Trophoblast cell (in vitro differentiated cells and primary cell): ENCODE results near the gene MZT2B.
"Not testable (repeated sequence)": the region's sequence is repeated elsewhere in the genome, so short reads cannot be mapped to it uniquely, and the experiment has no call there.

Source experiments
- DNase-seq, 2 donors: peaks; one replicate each; pipeline ENCODE4 v3.0.0-alpha.2; 2016
- H2AFZ ChIP-seq: 2 replicates; pipeline ENCODE4 v1.6.1; 2013; ENCODE audit warnings: low read length, moderate library complexity, mild to moderate bottlenecking; ENCODE audit not compliant: insufficient read depth, poor library complexity
- H2AK5ac ChIP-seq: 2 replicates; pipeline ENCODE4 v1.6.1; 2013; ENCODE audit warnings: mild to moderate bottlenecking, low read length
- H2BK120ac ChIP-seq: 2 replicates; pipeline ENCODE4 v1.6.1; 2013; ENCODE audit warnings: low read length, mild to moderate bottlenecking, moderate library complexity; ENCODE audit not compliant: insufficient read depth, poor library complexity
- H2BK12ac ChIP-seq: 2 replicates; pipeline ENCODE4 v1.6.1; 2013; ENCODE audit warnings: mild to moderate bottlenecking, low read length, moderate library complexity
- H2BK5ac ChIP-seq: 2 replicates; pipeline ENCODE4 v1.6.1; 2013; ENCODE audit warnings: low read length, low read depth, moderate library complexity, mild to moderate bottlenecking; ENCODE audit not compliant: poor library complexity
- H3K14ac ChIP-seq: 2 replicates; pipeline ENCODE4 v1.6.1; 2013; ENCODE audit warnings: mild to moderate bottlenecking, low read length
- H3K18ac ChIP-seq: 2 replicates; pipeline ENCODE4 v1.6.1; 2013; ENCODE audit warnings: mild to moderate bottlenecking, low read length
- H3K23ac ChIP-seq: 2 replicates; pipeline ENCODE4 v1.6.1; 2013; ENCODE audit warnings: low read length
- H3K27ac ChIP-seq: 2 replicates; pipeline ENCODE4 v1.5.1; 2013; ENCODE audit warnings: low read depth, mild to moderate bottlenecking, inconsistent platforms, low read length, moderate library complexity
- H3K27me3 ChIP-seq: 2 replicates; pipeline ENCODE4 v1.6.1; 2013; ENCODE audit warnings: inconsistent platforms, mild to moderate bottlenecking, low read length, moderate library complexity; ENCODE audit not compliant: insufficient read depth
- H3K36me3 ChIP-seq, 2 experiments: 1 replicate in 1 of 2; 2 replicates in 1 of 2; pipeline ENCODE4 v1.6.1; 2013; ENCODE audit warnings: low read length in 2 of 2, mild to moderate bottlenecking in 2 of 2, moderate library complexity in 1 of 2; ENCODE audit not compliant: insufficient read depth in 2 of 2, control insufficient read depth in 1 of 2
- H3K4ac ChIP-seq: 2 replicates; pipeline ENCODE4 v1.6.1; 2013; ENCODE audit warnings: low read depth, mild to moderate bottlenecking, low read length, moderate library complexity
- H3K4me1 ChIP-seq, 2 experiments: 1 replicate in 1 of 2; 2 replicates in 1 of 2; pipeline ENCODE4 v1.6.1; 2013; ENCODE audit warnings: low read length in 2 of 2, mild to moderate bottlenecking in 2 of 2, moderate library complexity in 1 of 2; ENCODE audit not compliant: insufficient read depth in 2 of 2, control insufficient read depth in 1 of 2
- H3K4me2 ChIP-seq: 2 replicates; pipeline ENCODE4 v1.6.1; 2013; ENCODE audit warnings: inconsistent platforms, mild to moderate bottlenecking, low read length, moderate library complexity
- H3K4me3 ChIP-seq: 2 replicates; pipeline ENCODE4 v1.5.1; 2013; ENCODE audit warnings: mild to moderate bottlenecking, low read depth, low read length, inconsistent platforms
- H3K79me1 ChIP-seq: one replicate; pipeline ENCODE4 v1.6.1; 2013; ENCODE audit warnings: low read length
- H3K79me2 ChIP-seq: 2 replicates; pipeline ENCODE4 v1.6.1; 2013; ENCODE audit warnings: low read length, mild to moderate bottlenecking; ENCODE audit not compliant: control insufficient read depth, insufficient read depth, poor library complexity
- H3K9ac ChIP-seq: 2 replicates; pipeline ENCODE4 v1.6.1; 2013; ENCODE audit warnings: mild to moderate bottlenecking, low read length
- H3K9me3 ChIP-seq: 2 replicates; pipeline ENCODE4 v1.6.1; 2013; ENCODE audit warnings: low read depth, mild to moderate bottlenecking, control low read depth, inconsistent platforms, low read length; ENCODE audit not compliant: insufficient read depth
- H4K12ac ChIP-seq: 2 replicates; pipeline ENCODE4 v1.6.1; 2013; ENCODE audit warnings: low read depth, mild to moderate bottlenecking, low read length, moderate library complexity
- H4K8ac ChIP-seq: 2 replicates; pipeline ENCODE4 v1.6.1; 2013; ENCODE audit warnings: low read depth, mild to moderate bottlenecking, low read length, moderate library complexity
- H4K91ac ChIP-seq: one replicate; pipeline ENCODE4 v1.6.1; 2013; ENCODE audit warnings: low read depth, mild to moderate bottlenecking, low read length, moderate library complexity
- WGBS: extraction: QIAGEN DNeasy Blood & Tissue Kit; methylation state at CpG from one replicate; pipeline ENCODE4 v1.1.7; 2013; ENCODE audit warnings: missing lambda C conversion rate; ENCODE audit not compliant: insufficient read length, insufficient coverage; ENCODE audit errors: extremely low coverage; 5-methylcytosine and 5-hydroxymethylcytosine counted together

MZT2B gene

GRCh38 chr2:130196052-130196451 is 14.0 kb downstream of the MZT2B start:
- H3K23ac ChIP-seq, H3K4ac ChIP-seq, H2BK5ac ChIP-seq, H3K4me1 ChIP-seq, H3K9ac ChIP-seq, DNase-seq, H3K27ac ChIP-seq, H3K36me3 ChIP-seq, H4K12ac ChIP-seq, H2AFZ ChIP-seq, H2BK12ac ChIP-seq, H3K18ac ChIP-seq, H3K79me1 ChIP-seq, H4K91ac ChIP-seq, H4K8ac ChIP-seq, H3K79me2 ChIP-seq, H3K14ac ChIP-seq, H3K4me3 ChIP-seq, H2BK120ac ChIP-seq, H3K9me3 ChIP-seq, H3K4me2 ChIP-seq, H2AK5ac ChIP-seq, H3K27me3 ChIP-seq: not testable (repeated sequence)
- WGBS, result no CpG with 5 or more reads among the region's 13 CpGs

GRCh38 chr2:130198343-130198742 is 16.3 kb downstream of the MZT2B start, which contains the start of gene TUBA3E:
Gene TUBA3E (minus strand): TSS chr2:130198439. CDS start chr2:130198360, 79 bp downstream.
- H4K91ac ChIP-seq, result no peak within 1 kb of the TSS
- H3K27ac ChIP-seq, result no peak within 1 kb of the TSS
- H3K36me3 ChIP-seq, result no peaks in the 10 kb centered on the region
- H2AFZ ChIP-seq, result no peak within 1 kb of the TSS
- H2BK5ac ChIP-seq, result no peak within 1 kb of the TSS
- no peak within 1 kb of the TSS for H2AK5ac ChIP-seq
- no peaks in the 10 kb centered on the region for H3K4me1 ChIP-seq
- H3K79me1 ChIP-seq, result no peaks in the 10 kb centered on the region
- no peak within 1 kb of the TSS for H3K4me2 ChIP-seq
- no peak within 1 kb of the TSS for H3K4me3 ChIP-seq
- WGBS, result no CpG with 5 or more reads among the region's 26 CpGs
- H3K27me3 ChIP-seq, result no peaks in the 10 kb centered on the region
- no peak within 1 kb of the TSS for H3K14ac ChIP-seq
- no peak within 1 kb of the TSS for H2BK120ac ChIP-seq
- H3K79me2 ChIP-seq, result no peaks in the 10 kb centered on the region
- H4K8ac ChIP-seq, result no peak within 1 kb of the TSS
- no peak within 1 kb of the TSS for H3K23ac ChIP-seq
- H3K9ac ChIP-seq, result no peak within 1 kb of the TSS
- H3K9me3 ChIP-seq, result no peaks in the 10 kb centered on the region
- H3K4ac ChIP-seq, result no peak within 1 kb of the TSS
- H2BK12ac ChIP-seq, result no peak within 1 kb of the TSS
- no peak for DNase-seq
- no peak within 1 kb of the TSS for H3K18ac ChIP-seq
- no peak within 1 kb of the TSS for H4K12ac ChIP-seq

- not testable (repeated sequence) for H3K14ac ChIP-seq, H4K8ac ChIP-seq, H3K18ac ChIP-seq, H3K4me3 ChIP-seq, H2AFZ ChIP-seq, H2BK12ac ChIP-seq, H3K27ac ChIP-seq, H3K23ac ChIP-seq, H2BK120ac ChIP-seq, H2AK5ac ChIP-seq, H3K9me3 ChIP-seq, H3K4me2 ChIP-seq, H4K91ac ChIP-seq, H3K4me1 ChIP-seq, H3K4ac ChIP-seq, H3K79me1 ChIP-seq, H3K36me3 ChIP-seq, H3K27me3 ChIP-seq, H2BK5ac ChIP-seq, H4K12ac ChIP-seq, DNase-seq, H3K79me2 ChIP-seq, H3K9ac ChIP-seq
- no CpG with 5 or more reads among the region's 7 CpGs for WGBS
Observed at GRCh38 chr2:130202518-130202917, 20.5 kb downstream of the MZT2B start.

GRCh38 chr2:130203150-130203549 is 21.1 kb downstream of the MZT2B start:
- H3K9me3 ChIP-seq, H2BK5ac ChIP-seq, H3K36me3 ChIP-seq, H3K27ac ChIP-seq, H3K14ac ChIP-seq, H4K12ac ChIP-seq, H3K4ac ChIP-seq, H3K4me2 ChIP-seq, H3K4me3 ChIP-seq, H4K8ac ChIP-seq, H3K18ac ChIP-seq, H3K4me1 ChIP-seq, H2BK120ac ChIP-seq, H3K79me2 ChIP-seq, H4K91ac ChIP-seq, H2AFZ ChIP-seq, H2BK12ac ChIP-seq, H3K27me3 ChIP-seq, H2AK5ac ChIP-seq, DNase-seq, H3K79me1 ChIP-seq, H3K9ac ChIP-seq, H3K23ac ChIP-seq: not testable (repeated sequence)
- no CpG with 5 or more reads among the region's 3 CpGs for WGBS
